Stimulated activated CD4-positive, alpha-beta T cell treated with anti-CD3 and anti-CD28 coated beads, TNF-alpha, amount 100 ng/mL, for 4 hours (primary cell): ENCODE data around the gene CORO6.

Source experiments
- DNase-seq, 3 experiments: peaks; one replicate each; pipeline ENCODE4 v3.0.0-alpha.2; 2020; ENCODE audit warnings: low read depth in 3 of 3

CORO6 gene

DNA sequence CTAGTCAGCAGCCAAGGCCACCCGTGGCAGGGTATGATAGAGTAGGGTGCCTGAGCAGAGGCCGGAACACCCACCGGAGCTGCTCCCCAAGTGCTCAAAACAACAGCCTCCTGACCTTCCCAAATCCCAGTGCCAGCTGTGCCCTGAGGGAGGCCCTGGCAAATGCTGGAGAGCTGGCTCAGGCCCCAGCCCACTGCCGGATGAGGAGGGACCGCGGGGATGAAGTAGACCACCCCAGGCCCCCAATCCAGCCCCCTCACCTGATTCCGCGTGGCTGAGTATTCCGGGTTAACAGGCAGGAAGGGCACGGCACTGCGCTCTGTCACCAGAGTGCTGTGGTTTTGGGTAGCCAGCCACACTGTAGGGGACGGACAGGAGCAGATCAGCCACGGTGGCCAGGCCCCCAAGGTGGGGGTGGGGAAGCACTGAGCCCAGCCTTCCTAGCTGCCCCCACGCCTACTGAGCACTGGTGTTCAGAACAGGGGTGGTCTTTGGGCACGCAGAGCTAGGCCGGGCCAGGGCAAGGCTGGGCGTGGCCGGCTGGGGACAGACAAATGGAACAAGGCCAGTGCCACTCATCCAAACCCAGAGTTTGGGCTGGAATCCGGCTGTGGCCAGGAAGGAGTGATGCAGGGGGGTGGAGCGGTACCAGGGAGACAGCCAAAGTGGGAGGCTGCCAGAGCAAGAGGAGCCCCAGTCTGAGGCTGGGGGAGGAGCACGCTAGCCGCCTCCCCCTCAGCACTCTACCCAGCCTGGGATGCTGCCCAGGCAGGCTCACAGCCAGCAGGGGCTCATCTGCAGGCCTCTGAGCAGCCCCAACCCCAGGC is 45.1 kb downstream of the CORO6 start:
- no peak for DNase-seq

DNA sequence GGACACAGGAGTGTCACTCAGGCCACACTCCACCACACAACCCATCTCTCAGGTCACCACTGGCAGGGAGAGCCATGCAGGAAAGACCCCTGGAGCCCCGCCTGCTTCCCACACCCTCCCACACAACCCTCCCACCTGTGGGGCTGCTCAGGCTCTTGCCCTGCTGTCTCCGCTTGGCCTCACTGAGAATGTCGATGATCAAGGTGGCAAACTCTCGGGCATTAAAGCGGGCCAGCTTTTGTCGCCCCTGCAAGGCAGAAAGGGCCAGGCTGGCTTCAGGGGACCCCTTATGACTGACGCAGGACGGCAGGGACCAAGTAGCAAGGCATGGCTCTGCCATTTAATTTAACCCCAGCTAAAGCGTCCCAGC is 45.7 kb downstream of the CORO6 start:
- no peak for DNase-seq

DNA sequence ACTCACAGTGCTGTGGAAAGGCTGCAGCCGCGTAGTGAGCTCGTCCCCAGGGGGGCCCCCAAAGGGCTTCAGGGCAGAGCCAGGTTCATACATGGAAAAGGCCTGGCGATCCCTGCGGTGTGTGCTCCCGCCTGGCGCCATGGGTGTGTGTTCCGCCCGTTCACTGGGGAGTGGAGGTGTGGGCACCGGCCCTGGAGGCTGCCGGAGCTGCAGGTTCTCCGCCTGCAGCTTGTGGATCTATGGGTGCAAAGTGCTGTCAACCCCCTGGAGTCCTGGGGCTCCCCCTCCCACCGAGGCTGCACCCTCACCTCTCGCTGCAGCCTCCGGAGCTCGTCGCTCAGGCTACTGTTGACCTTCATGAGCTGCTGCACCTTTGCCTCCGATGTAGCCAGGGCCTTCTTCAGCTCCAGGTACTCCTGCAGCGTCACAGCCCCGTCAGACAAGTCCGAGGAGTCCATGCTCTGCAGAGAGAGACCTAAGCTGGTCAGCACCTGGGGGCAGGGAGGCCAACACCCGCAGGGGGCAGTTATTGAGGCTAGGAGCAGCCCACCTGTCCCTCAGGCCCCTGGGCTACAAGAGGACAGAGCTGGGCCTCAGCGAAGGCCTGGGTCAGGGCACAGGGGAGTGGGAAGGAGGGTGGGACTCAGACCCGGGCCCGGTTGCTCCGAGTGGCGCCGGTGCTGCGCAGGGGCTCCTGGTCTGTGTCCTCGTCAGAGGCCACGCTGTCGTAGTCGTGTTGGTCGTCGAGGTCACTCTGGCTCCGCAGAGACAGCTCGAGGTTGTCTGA is 46.3 kb downstream of the CORO6 start:
- no peak for DNase-seq

GRCh38 chr17:29575511-29576213 is 47.0 kb downstream of the CORO6 start:
- DNase-seq = no peak

DNA sequence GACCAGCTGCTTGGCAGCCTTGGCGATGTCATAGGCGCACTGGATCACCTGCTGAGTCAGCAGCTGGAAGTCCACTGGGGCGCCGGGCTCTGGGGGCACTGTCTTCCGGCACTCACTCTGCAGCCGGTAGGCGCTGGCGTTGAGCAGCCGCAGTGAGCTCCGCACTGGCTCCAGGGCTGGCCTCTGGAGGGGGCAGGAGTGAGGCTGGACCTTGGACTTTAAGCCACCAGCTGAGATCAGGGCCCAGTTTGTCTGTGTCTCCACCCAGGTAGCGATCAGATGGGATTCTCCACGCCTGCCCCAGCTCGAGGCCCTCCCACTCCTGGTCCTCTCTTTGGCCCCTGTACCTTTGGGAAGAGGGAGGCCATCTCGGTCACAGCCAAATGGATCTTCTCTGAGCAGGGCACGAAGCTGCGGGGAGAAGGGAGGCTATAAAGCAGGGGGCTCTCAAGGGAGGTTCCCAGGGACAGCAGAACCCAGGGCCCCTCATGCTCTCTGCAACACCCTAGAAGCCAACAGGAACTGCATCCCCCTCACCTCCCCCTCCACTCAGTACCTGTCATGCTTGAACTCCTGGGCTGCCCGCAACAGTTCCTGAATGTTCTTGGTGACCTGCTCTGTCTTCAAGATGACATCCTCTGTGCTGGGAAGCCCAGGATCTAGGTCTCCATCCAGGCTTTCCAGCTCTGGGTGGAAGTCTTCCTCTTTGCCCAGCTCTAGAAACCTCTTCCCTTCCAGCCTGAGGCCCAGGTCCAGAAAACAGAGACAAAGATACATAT is 47.8 kb downstream of the CORO6 start:
- no peak for DNase-seq

DNA sequence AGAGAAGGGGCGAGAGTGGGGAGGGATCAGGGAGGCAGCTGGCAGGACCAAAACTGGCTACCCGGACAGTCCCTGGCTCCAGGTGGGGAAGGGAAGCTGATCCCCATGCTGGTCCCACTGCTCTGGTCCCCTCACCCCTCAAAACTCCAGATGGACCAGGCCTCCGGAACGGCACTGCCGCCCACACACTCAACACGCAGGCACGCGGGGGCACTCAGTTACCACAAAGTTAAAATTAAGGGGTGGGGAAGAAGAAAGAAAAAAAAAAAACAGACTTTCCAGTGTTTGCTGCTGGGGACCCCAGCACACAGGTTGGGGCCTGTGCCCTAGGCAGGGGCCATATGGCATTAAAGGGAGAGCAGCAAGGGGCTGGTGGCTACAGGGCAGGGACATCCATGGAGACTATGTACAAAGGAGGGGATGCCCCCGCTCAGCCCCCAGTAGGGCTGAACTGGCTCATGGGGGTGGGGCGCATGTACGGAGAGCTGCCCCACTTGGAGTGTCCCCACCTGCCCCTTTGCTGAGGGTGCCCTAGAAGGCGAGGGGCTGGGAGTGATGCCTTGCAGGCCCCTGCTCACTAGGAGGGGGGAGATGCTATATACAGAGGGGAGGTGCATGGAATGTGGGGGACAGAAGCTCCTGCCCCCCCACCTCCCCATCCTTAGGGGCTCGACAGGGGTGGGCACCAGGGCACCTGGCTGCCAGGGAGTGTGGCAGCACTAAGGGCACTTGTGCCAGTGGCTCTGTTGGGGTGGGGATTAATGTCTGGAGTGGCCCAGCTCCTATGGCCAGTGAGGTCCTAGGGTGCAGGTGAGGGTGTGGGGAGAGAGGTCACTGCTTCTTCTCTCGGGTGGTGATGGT is 48.6 kb downstream of the CORO6 start:
- DNase-seq = no peak

DNA sequence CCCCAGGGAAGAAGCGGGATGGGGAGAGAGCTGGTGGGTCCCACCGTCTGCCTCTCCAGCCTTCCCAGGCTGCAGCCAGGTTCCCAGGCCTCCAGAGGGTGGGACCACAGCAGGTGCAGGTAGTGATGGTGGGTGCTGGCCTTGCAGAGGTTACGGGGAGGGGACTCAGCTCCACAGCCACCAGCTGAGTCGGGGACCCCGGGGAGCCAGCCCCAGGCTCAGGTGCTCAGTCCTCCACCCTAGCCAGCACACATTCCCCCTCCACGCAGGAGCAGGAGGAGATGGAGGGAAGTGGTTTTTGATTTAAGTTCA is 49.2 kb downstream of the CORO6 start:
- no peak for DNase-seq

GRCh38 chr17:29572691-29573557 is 49.8 kb downstream of the CORO6 start:
- peak in 2 of 3 experiments; percentile 41 to 58 for DNase-seq

DNA sequence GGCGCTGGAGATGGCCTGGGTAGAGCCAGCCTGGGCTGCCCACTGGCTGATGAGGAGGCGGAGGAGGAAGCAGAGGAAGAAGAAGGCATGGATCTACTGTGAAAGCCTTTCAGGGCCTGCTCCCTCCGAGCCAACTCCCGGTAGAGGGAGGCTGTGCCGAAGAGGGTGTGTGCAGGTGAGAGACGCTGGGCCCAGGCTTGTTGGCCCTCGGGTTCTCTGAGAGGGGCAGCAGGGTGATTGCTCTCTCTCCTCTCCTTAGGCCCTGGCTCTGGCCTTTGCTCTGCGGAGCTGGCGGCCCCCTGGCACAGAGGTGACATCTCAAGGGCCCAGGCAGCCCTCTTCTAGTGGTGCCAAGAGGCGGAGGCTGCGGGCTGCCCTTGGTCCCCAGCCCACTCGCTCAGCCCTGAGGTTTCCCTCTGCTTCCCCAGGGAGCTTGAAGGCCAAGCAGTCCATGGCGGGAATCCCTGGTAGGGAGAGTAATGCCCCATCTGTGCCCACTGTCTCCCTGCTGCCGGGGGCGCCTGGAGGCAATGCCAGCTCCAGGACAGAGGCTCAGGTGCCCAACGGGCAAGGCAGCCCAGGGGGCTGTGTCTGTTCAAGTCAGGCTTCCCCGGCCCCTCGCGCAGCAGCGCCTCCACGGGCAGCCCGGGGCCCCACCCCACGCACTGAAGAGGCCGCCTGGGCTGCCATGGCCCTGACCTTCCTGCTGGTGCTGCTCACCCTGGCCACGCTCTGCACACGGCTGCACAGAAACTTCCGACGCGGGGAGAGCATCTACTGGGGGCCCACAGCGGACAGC is 50.6 kb downstream of the CORO6 start:
- no peak for DNase-seq

DNA sequence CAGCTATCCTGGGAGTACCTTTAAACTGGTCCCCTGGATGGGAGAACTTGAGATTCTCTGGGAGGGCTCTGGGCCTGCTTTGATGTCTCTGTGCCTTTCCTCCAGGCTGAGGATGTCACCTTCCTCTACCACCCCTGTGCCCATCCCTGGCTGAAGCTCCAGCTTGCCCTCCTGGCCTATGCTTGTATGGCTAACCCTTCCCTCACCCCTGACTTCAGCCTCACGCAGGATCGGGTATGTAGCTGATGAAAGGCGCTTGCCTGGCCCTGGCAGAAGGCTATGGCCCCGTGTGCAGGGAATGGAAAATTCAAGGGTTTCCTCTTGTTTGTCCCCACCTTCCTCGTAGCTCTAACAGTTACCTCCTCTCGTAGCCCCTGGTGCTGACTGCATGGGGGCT is 51.2 kb downstream of the CORO6 start:
- DNase-seq = no peak

GRCh38 chr17:29570521-29570920 is 52.2 kb downstream of the CORO6 start:
- DNase-seq = no peak

- DNase-seq = no peak
Measured at GRCh38 chr17:29569245-29569950, 53.3 kb downstream of the CORO6 start.

DNA sequence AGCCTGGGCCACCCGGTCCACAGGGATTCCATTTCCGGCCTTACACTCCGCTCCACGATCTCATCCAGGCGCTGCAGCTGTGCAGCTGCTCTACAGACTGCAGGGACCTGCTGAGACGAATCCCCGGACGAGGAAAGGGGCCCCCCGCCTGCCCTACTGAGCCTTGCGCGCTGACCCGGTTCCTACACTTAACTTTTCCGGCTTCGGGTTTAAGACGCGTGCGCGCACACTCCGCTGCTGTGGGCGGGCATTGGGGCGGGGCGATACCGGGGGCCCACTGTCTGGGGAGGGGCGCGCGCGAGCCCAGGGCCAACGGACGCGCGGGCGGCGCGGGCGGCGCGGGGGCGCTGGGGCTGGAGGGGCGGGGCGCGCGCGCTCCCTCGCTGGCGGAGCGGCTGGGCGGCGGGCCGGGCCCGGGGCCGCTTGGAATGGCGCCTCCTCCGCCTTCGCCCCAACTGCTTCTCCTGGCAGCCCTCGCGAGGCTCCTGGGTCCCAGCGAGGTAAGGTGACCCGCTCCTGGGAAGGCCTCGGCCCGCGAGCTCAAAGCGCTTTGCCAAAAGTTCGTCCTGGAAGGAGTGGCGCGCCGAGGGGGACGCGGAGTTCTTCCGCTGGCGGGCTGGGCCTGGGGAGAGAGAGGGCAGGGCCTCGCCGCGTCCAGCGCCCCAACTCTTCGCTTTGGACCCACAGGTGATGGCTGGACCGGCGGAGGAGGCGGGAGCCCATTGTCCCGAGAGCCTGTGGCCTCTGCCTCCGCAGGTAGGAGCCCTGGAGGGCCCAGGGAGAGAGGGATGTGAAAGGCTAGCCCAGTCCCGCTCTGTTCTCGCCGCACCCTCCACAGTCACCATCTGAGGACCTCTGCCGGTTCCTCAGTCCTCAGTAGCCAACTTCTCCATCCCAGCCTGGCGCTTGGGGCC is 54.1 kb downstream of the CORO6 start, which contains the start of gene TP53I13:
TSS of gene TP53I13 (plus strand) at position 371 of the 914 bp plus-strand sequence. CDS start at position 429, 58 bp downstream.
- DNase-seq = peak; percentile 90 to 95 (median 90)

DNA sequence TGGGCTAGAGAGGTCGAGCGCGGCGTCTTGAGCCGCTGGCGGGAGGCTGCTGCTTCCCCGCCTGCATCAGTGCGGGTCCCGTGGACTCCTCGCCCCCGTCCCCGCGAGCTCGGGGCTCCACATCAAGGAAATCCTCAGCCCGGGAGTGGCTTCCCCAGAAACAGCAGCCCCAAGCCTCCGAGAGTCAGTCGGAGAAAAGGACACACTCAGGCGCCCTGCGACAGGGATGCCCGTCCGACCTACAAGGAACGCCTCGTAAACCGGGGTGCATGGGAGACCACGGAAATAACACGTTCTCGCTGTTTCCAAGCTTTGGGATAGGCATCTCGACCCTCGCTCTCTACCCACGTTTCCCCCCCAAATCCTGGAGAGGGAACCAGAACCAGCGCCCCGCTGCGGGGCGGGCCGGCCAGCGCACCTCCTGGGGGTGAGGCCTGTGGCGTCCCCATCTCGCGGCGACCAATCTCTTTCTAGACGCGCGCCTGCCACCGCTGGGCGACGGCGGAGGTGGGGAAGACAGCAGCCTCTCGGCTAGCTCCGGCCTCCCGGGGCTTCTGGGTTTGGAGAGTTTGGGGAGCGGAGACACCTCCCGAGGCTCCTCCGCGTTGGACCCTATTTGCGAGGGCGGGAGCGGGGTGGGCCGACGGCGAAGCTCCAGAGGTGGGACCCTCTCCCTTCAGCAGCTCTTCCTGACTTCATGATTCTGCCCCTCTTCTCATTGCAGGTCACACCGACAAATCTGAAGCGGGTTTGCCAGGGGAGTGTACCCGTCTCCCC is 55.0 kb downstream of the CORO6 start:
- DNase-seq = peak in 2 of 3 experiments; percentile 56 to 58

GRCh38 chr17:29567304-29567553 is 55.5 kb downstream of the CORO6 start:
- DNase-seq = no peak

- peak in 1 of 3 experiments; percentile 39 for DNase-seq
Measured at GRCh38 chr17:29566473-29567303, 56.0 kb downstream of the CORO6 start, which contains the start of gene ABHD15. Gene ABHD15 (minus strand): TSS chr17:29567037. CDS start chr17:29566966, 71 bp downstream.
